GM21515 (cell line): ENCODE measurements around the gene BICDL2.

Experiments used
- ATAC-seq: cut with Tn5 transposase; IDR thresholded peaks from one replicate; pipeline ENCODE4 v1.9.1; 2021; ENCODE audit not compliant: unreplicated experiment

BICDL2 gene

DNA sequence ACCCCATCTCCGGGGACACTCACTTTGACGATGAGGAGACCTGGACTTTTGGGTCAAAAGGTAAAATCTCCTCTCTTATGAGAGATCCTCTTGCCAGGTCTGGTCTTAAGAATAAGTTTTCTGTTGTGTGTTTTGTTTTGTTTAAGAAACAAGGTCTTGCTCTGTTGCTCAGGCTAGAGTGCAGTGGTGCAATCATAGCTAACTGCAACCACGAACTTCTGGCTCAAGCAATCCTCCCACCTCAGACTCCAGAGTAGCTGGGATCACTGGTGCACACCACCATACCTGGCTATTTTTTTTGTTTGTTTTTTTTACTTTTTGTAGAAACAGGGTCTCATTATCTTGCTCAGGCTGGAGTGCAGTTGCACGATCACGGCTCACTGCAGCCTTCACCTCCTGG, 13.7 kb upstream of the BICDL2 start:
- no peak for ATAC-seq

DNA sequence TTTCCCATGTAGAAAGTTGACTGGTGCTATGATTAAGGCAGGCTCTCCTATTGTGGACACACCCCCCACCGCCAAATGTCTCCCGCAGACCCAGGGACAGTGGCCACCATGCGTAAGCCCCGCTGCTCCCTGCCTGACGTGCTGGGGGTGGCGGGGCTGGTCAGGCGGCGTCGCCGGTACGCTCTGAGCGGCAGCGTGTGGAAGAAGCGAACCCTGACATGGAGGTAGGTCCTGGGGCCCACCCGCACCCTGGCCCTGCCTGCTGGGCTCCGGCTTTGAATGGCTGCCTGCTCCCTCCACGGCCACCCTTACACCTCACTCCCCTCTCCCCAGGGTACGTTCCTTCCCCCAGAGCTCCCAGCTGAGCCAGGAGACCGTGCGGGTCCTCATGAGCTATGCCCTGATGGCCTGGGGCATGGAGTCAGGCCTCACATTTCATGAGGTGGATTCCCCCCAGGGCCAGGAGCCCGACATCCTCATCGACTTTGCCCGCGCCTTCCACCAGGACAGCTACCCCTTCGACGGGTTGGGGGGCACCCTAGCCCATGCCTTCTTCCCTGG, 13.3 kb upstream of the BICDL2 start:
- ATAC-seq, result no peak

DNA sequence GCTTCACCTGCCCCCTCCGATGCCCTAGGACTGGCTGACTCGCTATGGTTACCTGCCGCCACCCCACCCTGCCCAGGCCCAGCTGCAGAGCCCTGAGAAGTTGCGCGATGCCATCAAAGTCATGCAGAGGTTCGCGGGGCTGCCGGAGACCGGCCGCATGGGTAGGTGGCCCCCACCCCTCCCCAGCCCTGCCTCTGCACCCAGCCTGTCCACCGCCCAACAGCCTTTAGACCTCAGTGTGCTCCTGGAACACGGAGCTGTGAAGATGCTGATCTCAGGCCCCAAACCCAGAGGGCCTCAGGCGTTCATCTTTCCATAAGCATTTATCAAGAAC, 10.6 kb upstream of the BICDL2 start:
- no peak for ATAC-seq

- no peak for ATAC-seq
These were observed 10.1 kb upstream of the BICDL2 start for GRCh38 chr16:3046641-3047386.

DNA sequence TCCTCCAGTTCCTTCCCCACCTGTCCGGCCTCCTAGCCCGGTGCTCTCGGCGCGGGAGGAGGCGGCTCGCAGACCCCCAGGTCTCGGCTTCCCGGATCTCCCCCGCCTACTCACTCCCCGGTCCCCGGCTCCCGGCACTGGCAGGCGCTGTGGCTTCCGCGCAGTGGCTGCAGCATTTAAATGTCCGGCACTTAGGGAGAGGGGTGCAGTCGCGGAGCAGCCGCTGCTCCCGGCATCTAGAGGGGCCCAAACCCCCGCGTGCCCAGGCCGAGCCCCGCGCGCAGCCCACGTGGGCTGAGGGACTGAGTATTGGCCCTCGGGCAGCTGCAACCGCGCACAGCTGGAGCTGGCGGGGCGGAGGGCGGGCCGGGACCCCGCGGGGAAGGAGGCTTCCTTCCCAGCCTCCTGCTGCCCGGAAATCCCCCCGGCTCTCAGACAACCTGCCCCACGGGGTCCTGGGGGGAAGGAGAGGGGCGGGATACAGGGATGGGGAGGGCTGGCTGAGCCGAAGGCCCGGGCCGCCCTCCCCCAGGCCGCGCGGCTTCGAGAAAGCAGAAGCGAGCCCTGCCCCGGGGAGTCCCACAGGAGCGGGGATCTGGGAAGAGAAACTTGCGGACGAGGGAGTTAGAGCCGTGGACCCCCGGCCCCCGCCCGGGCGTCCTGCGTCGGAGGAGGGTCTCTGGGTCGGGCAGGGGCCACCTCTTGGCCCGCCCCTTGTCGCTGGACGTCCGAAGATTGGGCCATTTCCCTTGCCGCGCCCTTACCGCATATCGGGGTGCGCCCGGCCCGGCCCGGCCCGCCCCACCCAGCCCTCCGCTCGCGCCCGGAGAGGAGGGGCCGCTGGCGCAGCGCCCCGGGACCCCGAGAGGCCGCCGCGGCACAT, 9.3 kb upstream of the BICDL2 start, which contains the start of gene MMP25:
Gene MMP25, plus strand, starts transcription at position 804 of the 883 bp plus-strand sequence. CDS start 357 bp downstream, outside the sequence.
- no peak for ATAC-seq

GRCh38 chr16:3044708-3045107, 8.0 kb upstream of the BICDL2 start:
- ATAC-seq, result no peak

GRCh38 chr16:3042376-3042775, 5.6 kb upstream of the BICDL2 start:
- no peak for ATAC-seq

GRCh38 chr16:3038896-3039295, 2.2 kb upstream of the BICDL2 start:
- ATAC-seq, result no peak

- no peak for ATAC-seq
These were observed 1.5 kb upstream of the BICDL2 start for GRCh38 chr16:3038256-3038655.

DNA sequence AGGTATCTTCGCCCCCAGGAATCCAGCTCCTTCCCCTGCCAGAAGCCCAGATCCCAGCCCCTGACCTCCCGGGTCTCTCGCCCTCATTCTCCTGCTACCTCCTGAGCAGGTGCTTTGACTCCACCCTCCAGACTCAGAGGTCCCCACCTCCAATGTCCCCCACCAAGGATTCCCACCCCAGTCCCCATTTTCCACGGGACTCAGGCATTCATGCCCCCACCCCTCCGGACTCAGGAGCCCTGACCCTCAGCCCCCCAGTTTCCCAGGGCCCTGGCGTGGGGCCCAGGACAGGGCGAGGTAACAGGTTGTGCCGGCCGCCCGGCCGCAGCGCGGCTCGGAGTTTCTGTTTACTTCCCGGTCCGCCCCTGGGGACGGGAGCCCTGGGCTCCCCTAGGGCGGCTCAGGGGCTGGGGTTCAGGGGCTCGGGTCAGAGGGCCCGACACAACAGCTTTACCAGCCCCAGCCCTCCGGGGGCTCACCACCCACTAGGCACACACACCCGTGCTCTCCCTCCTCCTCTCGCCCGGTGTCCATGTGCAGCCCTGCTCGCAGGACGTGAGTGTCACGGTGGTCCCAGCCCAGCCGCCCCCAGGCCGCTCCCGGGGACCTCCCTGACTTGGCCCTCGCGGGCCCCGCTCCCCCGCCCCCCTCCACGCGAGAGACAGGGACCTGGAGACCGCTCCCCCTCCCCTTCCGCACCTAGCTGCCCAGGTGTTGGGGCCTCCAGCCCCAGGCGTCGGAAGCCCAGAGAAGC, 595 bp downstream of the BICDL2 start:
- ATAC-seq, result no peak

- no peak for ATAC-seq
These were observed 1.3 kb downstream of the BICDL2 start for GRCh38 chr16:3035289-3035971.

- no peak for ATAC-seq
These were observed 4.1 kb downstream of the BICDL2 start for GRCh38 chr16:3032624-3033023.

DNA sequence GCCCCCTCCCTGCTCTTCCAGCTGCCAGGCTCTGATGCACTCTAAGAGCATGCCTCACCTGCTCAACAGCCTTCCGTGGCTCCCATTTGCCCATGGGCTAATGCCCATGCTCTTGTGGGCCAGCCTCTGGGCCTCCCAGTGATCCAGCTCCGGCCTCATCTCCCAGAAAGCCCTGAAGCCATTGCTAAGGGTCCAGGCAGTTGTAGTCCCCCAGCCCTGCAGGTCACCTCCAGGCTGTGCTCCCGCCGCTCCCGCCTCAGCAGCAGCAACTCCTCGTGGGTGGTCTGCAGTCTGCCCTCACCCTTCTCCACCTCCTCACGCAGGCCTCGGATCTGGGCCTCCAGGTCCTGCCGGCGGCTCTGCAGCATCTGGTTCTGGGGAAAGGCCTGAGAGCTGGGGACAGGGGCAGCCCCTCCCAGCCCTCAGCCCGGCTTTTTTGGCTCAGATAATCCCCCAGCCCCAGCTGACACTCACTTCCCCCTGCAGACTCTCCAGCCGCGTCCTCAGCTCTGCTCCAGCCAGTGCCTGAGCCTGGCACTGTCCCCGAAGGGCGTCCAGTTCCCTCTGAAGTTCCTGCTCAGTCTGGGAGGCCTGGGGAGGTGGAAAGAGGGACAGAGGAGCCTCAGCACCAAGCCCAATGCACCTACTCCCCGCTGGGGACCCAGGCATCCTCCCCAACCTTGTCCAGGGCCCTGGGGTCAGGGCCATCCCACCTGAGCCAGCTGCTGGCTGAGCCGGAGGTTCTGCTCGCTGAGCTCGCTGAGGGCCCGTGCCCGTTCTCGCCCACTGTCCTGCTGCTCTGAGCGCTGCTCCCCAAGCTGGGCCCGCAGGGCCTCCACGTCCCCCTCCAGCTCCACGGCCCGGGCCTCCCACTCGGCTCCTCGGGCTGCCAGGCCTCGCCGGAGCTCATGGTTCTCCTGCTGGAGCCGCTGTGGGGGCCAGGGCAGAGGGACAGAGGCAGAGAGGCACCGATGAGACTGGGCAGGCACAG, 6.2 kb downstream of the BICDL2 start:
- ATAC-seq, result no peak

- ATAC-seq, result no peak
These were observed 7.1 kb downstream of the BICDL2 start for GRCh38 chr16:3029491-3030221.

- ATAC-seq, result no peak
These were observed 7.9 kb downstream of the BICDL2 start for GRCh38 chr16:3028716-3029319.

GRCh38 chr16:3027983-3028715, 8.6 kb downstream of the BICDL2 start:
- no peak for ATAC-seq

- no peak for ATAC-seq
These were observed 9.3 kb downstream of the BICDL2 start for GRCh38 chr16:3027489-3027795.
